OCI-LY1 (cell line): Measurements from ENCODE around the gene DMD.

Experiments
- H2AFZ ChIP-seq: fragments of 200-600 bp; sonication (generic), shearing (Covaris generic); 2 replicates; pipeline ENCODE4 v1.6.0; 2014; ENCODE audit warnings: antibody characterized with exemption, mild to moderate bottlenecking, low read length
- H3F3A ChIP-seq: fragments of 200-600 bp; sonication (generic), shearing (Covaris generic); 2 replicates; pipeline ENCODE4 v1.6.0; 2014; ENCODE audit warnings: mild to moderate bottlenecking, antibody characterized with exemption, low read length, moderate library complexity; ENCODE audit not compliant: insufficient read depth
- H3K27ac ChIP-seq: fragments of 200-600 bp; sonication (generic); 2 replicates; pipeline ENCODE4 v1.5.1; 2014; ENCODE audit warnings: low read length, mixed run types, mild to moderate bottlenecking, low read depth; ENCODE audit not compliant: poor library complexity, severe bottlenecking
- H3K27me3 ChIP-seq: fragments of 200-600 bp; sonication (generic); 2 replicates; pipeline ENCODE4 v1.6.0; 2014; ENCODE audit warnings: antibody characterized with exemption, mild to moderate bottlenecking, low read length, moderate library complexity; ENCODE audit not compliant: insufficient read depth
- H3K36me3 ChIP-seq: fragments of 200-600 bp; sonication (generic); 2 replicates; pipeline ENCODE4 v1.6.1; 2014; ENCODE audit warnings: mild to moderate bottlenecking, antibody characterized with exemption, low read length, moderate library complexity, mixed read lengths; ENCODE audit not compliant: insufficient read depth
- H3K4me1 ChIP-seq: fragments of 200-600 bp; sonication (generic); 2 replicates; pipeline ENCODE4 v1.5.1; 2014; ENCODE audit warnings: mild to moderate bottlenecking, low read length, moderate library complexity; ENCODE audit not compliant: insufficient read depth, severe bottlenecking
- H3K4me2 ChIP-seq: fragments of 200-600 bp; sonication (generic), shearing (Covaris generic); 2 replicates; pipeline ENCODE4 v1.6.1; 2014; ENCODE audit warnings: low read length
- H3K4me3 ChIP-seq: fragments of 200-600 bp; sonication (generic); 2 replicates; pipeline ENCODE4 v1.5.1; 2014; ENCODE audit warnings: low read length, low read depth, mild to moderate bottlenecking, mixed read lengths; ENCODE audit not compliant: poor library complexity, severe bottlenecking
- H3K79me2 ChIP-seq: fragments of 200-600 bp; shearing (Covaris generic); 2 replicates; pipeline ENCODE4 v1.6.1; 2016; ENCODE audit warnings: mixed run types, low read length, mixed read lengths; ENCODE audit not compliant: insufficient read depth
- H3K9ac ChIP-seq: fragments of 200-600 bp; sonication (generic), shearing (Covaris generic); 2 replicates; pipeline ENCODE4 v1.6.1; 2014; ENCODE audit warnings: mild to moderate bottlenecking, low read length, mixed read lengths
- H3K9me2 ChIP-seq: fragments of 200-600 bp; sonication (generic), shearing (Covaris generic); 2 replicates; pipeline ENCODE4 v1.6.1; 2014; ENCODE audit warnings: low read depth, mild to moderate bottlenecking, low read length, mixed read lengths
- H3K9me3 ChIP-seq: fragments of 200-600 bp; shearing (Covaris generic); 2 replicates; pipeline ENCODE4 v1.6.1; 2014; ENCODE audit warnings: low read length, mixed read lengths
- H4K20me1 ChIP-seq: fragments of 200-600 bp; sonication (generic), shearing (Covaris generic); 2 replicates; pipeline ENCODE4 v1.6.0; 2016; ENCODE audit warnings: mild to moderate bottlenecking, low read length; ENCODE audit not compliant: insufficient read depth
- CTCF ChIP-seq: fragments of 200-600 bp; sonication (generic), shearing (Covaris generic); IDR thresholded peaks from 2 replicates; pipeline ENCODE4 v1.5.1; 2017; ENCODE audit warnings: mild to moderate bottlenecking, antibody characterized with exemption, low read length, moderate library complexity, mixed read lengths
- EZH2 ChIP-seq: fragments of 200-600 bp; sonication (generic), shearing (Covaris generic); IDR thresholded peaks from 2 replicates; pipeline ENCODE4 v1.8.0; 2017; ENCODE audit warnings: borderline replicate concordance, mixed run types, mild to moderate bottlenecking, antibody characterized with exemption, low read length, moderate library complexity, mixed read lengths

The DMD gene

GRCh38 chrX:31319586-31319985 lies 1891.8 kb downstream of the DMD start:
- no peaks in the 10 kb centered on the region for H3F3A ChIP-seq
- H3K27me3 ChIP-seq = no peaks in the 10 kb centered on the region
- H3K9me3 ChIP-seq = no peaks in the 10 kb centered on the region
- H3K9ac ChIP-seq = no peak overlapping the region
- peak overlapping the region; percentile 51 for H3K27ac ChIP-seq
- H4K20me1 ChIP-seq = no peaks in the 10 kb centered on the region
- H3K4me1 ChIP-seq = peaks cover 25% of the 10 kb centered on the region
- H3K4me2 ChIP-seq = no peak overlapping the region
- no peaks in the 10 kb centered on the region for H3K79me2 ChIP-seq
- H3K9me2 ChIP-seq = no peaks in the 10 kb centered on the region
- TF ChIP-seq CTCF (no peak), EZH2 (no peak)
- H3K36me3 ChIP-seq = no peaks in the 10 kb centered on the region
- no peak overlapping the region for H3K4me3 ChIP-seq
- no peak overlapping the region for H2AFZ ChIP-seq

GRCh38 chrX:31318866-31319265 lies 1892.5 kb downstream of the DMD start:
- no peak overlapping the region for H3K4me3 ChIP-seq
- H4K20me1 ChIP-seq = no peaks in the 10 kb centered on the region
- peaks cover 21% of the 10 kb centered on the region for H3K4me1 ChIP-seq
- no peaks in the 10 kb centered on the region for H3K36me3 ChIP-seq
- no peak overlapping the region for H2AFZ ChIP-seq
- no peaks in the 10 kb centered on the region for H3K9me3 ChIP-seq
- no peaks in the 10 kb centered on the region for H3K79me2 ChIP-seq
- H3K27ac ChIP-seq = no peak overlapping the region
- no peaks in the 10 kb centered on the region for H3K9me2 ChIP-seq
- no peak overlapping the region for H3K4me2 ChIP-seq
- no peaks in the 10 kb centered on the region for H3F3A ChIP-seq
- no peaks in the 10 kb centered on the region for H3K27me3 ChIP-seq
- no peak for TF ChIP-seq CTCF
- TF ChIP-seq EZH2 = no peak
- no peak overlapping the region for H3K9ac ChIP-seq

GRCh38 chrX:31316340-31316991 lies 1894.9 kb downstream of the DMD start:
- Histone ChIP-seq H3K27me3 (no peaks in the 10 kb centered on the region), H3K9me3 (no peaks in the 10 kb centered on the region), H3K9ac (no peak overlapping the region), H3F3A (no peaks in the 10 kb centered on the region), H4K20me1 (no peaks in the 10 kb centered on the region), H3K36me3 (no peaks in the 10 kb centered on the region), H3K9me2 (no peaks in the 10 kb centered on the region), H3K4me2 (no peak overlapping the region), H3K4me1 (peaks cover 12% of the 10 kb centered on the region), H3K79me2 (no peaks in the 10 kb centered on the region), H3K4me3 (no peak overlapping the region), H3K27ac (no peak overlapping the region), H2AFZ (no peak overlapping the region)
- no peak for TF ChIP-seq CTCF
- TF ChIP-seq EZH2 = no peak
